AG09309 (cell line): ENCODE results near the gene HTRA3.

Source experiments
- DNase-seq: peaks from one replicate; pipeline ENCODE4 v3.0.0-alpha.2; 2010; ENCODE audit warnings: low read depth
- H3K4me3 ChIP-seq: 2 replicates; pipeline ENCODE4 v1.5.1; 2011; ENCODE audit warnings: mild to moderate bottlenecking, low read depth, low read length, moderate library complexity; ENCODE audit not compliant: control insufficient read depth
- TF ChIP-seq, protein P1 (sequence below): IDR thresholded peaks from 2 replicates; pipeline ENCODE4 v1.5.1; 2011; ENCODE audit warnings: mild to moderate bottlenecking, low read depth, low read length, inconsistent platforms; ENCODE audit not compliant: insufficient read depth, control insufficient read depth; ENCODE audit errors: missing control alignments

HTRA3 gene

DNA sequence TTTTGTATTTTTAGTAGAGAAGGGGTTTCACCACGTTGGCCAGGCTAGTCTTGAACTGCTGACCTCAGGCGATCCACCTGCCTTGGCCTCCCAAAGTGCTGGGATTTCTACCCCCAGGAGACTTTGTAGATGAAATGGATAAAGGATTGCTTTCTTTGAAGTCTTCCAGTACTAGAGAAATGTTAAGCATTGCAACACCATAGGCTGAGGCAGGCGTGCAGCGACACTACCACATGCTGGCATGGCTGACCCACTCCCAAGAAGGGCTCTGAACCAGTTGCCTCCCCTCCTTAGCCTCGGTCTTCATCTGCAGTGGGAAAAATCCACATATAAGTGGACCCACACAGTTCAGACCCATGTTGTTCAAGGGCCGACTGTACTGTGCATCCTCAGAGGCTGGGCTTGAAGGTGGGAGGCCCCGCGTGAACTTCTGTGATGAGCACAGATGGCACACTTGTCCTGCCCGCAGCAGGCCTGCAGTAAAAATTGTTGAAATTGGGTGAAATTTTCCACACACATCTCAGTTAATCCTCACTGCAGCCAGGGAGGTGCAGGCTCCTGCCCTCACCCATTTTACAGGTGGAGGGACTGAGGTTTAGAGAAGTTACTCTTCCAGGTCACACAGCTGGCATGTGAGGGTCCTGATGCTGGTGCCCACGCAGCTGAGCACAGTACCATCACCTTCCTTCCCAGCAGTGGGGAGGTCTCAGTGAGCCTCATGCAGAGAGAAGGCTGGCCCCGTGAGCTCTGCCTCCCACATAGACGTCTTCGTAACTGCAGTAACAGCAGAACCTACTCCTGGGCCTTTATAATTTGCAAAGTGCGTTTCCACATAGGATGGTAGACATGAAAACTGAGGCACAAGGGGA is 35.5 kb downstream of the HTRA3 start:
- DNase-seq: no peak
- H3K4me3 ChIP-seq: no peak overlapping the region
- TF ChIP-seq, protein P1, sequence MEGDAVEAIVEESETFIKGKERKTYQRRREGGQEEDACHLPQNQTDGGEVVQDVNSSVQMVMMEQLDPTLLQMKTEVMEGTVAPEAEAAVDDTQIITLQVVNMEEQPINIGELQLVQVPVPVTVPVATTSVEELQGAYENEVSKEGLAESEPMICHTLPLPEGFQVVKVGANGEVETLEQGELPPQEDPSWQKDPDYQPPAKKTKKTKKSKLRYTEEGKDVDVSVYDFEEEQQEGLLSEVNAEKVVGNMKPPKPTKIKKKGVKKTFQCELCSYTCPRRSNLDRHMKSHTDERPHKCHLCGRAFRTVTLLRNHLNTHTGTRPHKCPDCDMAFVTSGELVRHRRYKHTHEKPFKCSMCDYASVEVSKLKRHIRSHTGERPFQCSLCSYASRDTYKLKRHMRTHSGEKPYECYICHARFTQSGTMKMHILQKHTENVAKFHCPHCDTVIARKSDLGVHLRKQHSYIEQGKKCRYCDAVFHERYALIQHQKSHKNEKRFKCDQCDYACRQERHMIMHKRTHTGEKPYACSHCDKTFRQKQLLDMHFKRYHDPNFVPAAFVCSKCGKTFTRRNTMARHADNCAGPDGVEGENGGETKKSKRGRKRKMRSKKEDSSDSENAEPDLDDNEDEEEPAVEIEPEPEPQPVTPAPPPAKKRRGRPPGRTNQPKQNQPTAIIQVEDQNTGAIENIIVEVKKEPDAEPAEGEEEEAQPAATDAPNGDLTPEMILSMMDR: no peak

DNA sequence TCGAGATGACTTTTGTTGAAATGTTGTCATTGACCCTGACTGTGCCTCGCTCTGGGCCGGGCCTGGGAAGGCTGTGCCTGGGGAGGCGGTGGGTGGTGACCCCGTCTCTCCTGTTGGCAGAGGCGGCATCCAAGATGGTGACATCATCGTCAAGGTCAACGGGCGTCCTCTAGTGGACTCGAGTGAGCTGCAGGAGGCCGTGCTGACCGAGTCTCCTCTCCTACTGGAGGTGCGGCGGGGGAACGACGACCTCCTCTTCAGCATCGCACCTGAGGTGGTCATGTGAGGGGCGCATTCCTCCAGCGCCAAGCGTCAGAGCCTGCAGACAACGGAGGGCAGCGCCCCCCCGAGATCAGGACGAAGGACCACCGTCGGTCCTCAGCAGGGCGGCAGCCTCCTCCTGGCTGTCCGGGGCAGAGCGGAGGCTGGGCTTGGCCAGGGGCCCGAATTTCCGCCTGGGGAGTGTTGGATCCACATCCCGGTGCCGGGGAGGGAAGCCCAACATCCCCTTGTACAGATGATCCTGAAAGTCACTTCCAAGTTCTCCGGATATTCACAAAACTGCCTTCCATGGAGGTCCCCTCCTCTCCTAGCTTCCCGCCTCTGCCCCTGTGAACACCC is 36.4 kb downstream of the HTRA3 start:
- H3K4me3 ChIP-seq: no peak overlapping the region
- TF ChIP-seq, protein P1: no peak
- no peak for DNase-seq

DNA sequence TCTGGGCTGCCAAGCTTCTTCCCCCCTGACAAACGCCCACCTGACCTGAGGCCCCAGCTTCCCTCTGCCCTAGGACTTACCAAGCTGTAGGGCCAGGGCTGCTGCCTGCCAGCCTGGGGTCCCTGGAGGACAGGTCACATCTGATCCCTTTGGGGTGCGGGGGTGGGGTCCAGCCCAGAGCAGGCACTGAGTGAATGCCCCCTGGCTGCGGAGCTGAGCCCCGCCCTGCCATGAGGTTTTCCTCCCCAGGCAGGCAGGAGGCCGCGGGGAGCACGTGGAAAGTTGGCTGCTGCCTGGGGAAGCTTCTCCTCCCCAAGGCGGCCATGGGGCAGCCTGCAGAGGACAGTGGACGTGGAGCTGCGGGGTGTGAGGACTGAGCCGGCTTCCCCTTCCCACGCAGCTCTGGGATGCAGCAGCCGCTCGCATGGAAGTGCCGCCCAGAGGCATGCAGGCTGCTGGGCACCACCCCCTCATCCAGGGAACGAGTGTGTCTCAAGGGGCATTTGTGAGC is 37.0 kb downstream of the HTRA3 start:
- DNase-seq: no peak
- TF ChIP-seq, protein P1: no peak
- no peak overlapping the region for H3K4me3 ChIP-seq

DNA sequence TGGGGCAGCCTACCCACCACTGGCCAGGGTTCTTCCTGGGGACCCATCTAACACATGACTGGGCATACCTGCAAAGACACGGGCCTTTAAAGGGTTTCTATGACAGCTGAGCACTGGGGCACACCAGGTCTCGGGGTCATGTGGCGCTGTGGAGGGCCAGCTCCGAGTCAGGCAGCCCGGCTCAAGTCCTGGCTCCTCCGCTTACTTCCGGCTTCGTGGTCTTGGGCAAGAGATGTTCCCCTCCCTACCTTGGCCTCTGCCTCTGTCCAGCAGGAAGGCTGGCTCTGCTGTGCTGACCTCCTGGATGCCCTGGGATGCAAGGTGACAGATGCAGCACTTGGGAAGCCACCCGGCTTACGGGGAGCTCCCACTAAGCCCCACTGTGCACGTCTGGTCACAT is 37.6 kb downstream of the HTRA3 start:
- TF ChIP-seq, protein P1: no peak
- no peak for DNase-seq
- no peak overlapping the region for H3K4me3 ChIP-seq

DNA sequence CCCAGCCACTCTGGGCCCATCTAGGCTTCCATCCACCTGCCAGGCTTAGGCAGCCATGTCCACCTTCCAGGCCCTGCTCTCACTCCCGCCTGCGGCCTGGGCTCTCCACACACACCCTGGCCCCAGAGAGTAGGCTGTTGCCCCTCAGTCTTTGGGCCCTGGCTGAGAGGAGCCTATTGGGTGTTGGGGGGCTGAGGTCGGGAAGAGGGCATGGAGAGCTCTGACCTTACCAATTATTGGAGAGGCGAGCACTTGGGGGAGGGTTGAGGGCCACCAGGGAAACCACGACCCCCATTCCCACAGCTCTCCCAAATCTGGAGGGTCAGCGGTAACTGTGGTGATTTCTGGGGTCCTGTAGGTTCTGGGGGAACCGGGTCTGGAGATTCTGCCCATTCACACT is 38.2 kb downstream of the HTRA3 start:
- TF ChIP-seq, protein P1: no peak

DNA sequence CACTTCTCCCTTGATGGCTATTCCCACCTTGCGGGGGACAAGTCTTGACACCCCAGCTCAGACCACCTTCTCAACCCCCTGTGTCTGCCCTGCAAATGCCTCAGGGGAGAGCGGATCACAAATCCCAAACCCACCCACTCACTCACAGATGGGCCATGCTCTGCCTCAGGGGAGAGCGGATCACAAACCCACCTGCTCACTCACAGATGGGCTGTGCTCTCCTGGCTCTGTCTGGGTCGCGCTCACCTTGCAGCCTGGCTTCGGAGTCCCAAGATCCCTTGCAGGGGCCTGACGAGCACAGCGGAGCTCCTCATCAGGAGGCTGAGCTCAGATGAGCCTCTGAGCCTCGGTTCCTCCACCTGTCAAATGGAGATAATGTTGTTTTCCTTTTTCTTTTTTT is 38.6 kb downstream of the HTRA3 start:
- H3K4me3 ChIP-seq: no peak overlapping the region
- TF ChIP-seq, protein P1: no peak
- no peak for DNase-seq

More for the DNA sequence above, 38.2 kb downstream of the HTRA3 start:
- no peak for DNase-seq
- no peak overlapping the region for H3K4me3 ChIP-seq
